ENCODE measurements around the gene ANGPTL5.
A peak's percentile ranks its signal among the peaks of the same experiment; 100 is the strongest.

ANGPTL5 gene

GRCh38 chr11:101920992-101921391 is 4.7 kb upstream of the ANGPTL5 start:
- no peak overlapping the region for H3K4me2 ChIP-seq (ENCODE audit: low read length)
- no peak overlapping the region for H2BK15ac ChIP-seq (replicated peaks; ENCODE audit: low read depth)
- no peak overlapping the region for H3K4ac ChIP-seq (ENCODE audit: low read depth, low read length)
- H3K36me3 ChIP-seq (ENCODE audit: control insufficient read depth, insufficient read depth, low read length) = no peaks in the 10 kb centered on the region
- no peak overlapping the region for H3K23ac ChIP-seq (ENCODE audit: low read length)
- H3K56ac ChIP-seq (ENCODE audit: low read length) = no peak overlapping the region
- H3K4me3 ChIP-seq (ENCODE audit: low read length) = no peak overlapping the region
- H2BK5ac ChIP-seq (ENCODE audit: low read length) = no peak overlapping the region
- no peaks in the 10 kb centered on the region for H3K79me1 ChIP-seq (ENCODE audit: low read length)
- H2BK120ac ChIP-seq (ENCODE audit: low read depth, low read length) = no peak overlapping the region
- H4K8ac ChIP-seq (ENCODE audit: low read depth, low read length) = no peak overlapping the region
- H3K4me1 ChIP-seq (ENCODE audit: control insufficient read depth, low read depth, low read length) = no peaks in the 10 kb centered on the region
- no peak overlapping the region for H4K5ac ChIP-seq (ENCODE audit: low read length)
- H3K27me3 ChIP-seq (ENCODE audit: insufficient read depth, low read length, poor library complexity) = no peaks in the 10 kb centered on the region
- no peak overlapping the region for H2AK5ac ChIP-seq (ENCODE audit: low read length)
- no peaks in the 10 kb centered on the region for H3K79me2 ChIP-seq (ENCODE audit: control insufficient read depth, insufficient read depth, low read length)
- 100% methylated on average over 1 of the region's 1 CpG for WGBS (ENCODE audit: extremely low coverage, insufficient coverage, low lambda C conversion rate)
- no peak overlapping the region for H3K27ac ChIP-seq (ENCODE audit: low read depth, low read length)
- H3K18ac ChIP-seq (ENCODE audit: low read length) = no peak overlapping the region
- H3K9ac ChIP-seq (ENCODE audit: low read length) = no peak overlapping the region
- DNase-seq = no peak

GRCh38 chr11:101917226-101917625 is 904 bp upstream of the ANGPTL5 start:
- DNase-seq = no peak
- H3K9ac ChIP-seq (ENCODE audit: low read length) = no peak overlapping the region
- H2AK5ac ChIP-seq (ENCODE audit: low read length) = no peak overlapping the region
- H2BK15ac ChIP-seq (replicated peaks; ENCODE audit: low read depth) = no peak overlapping the region
- H3K79me1 ChIP-seq (ENCODE audit: low read length) = no peaks in the 10 kb centered on the region
- no peak overlapping the region for H3K23ac ChIP-seq (ENCODE audit: low read length)
- H3K4me1 ChIP-seq (ENCODE audit: control insufficient read depth, low read depth, low read length) = no peaks in the 10 kb centered on the region
- H3K56ac ChIP-seq (ENCODE audit: low read length) = no peak overlapping the region
- no peak overlapping the region for H2BK5ac ChIP-seq (ENCODE audit: low read length)
- no peaks in the 10 kb centered on the region for H3K36me3 ChIP-seq (ENCODE audit: control insufficient read depth, insufficient read depth, low read length)
- no peak overlapping the region for H3K27ac ChIP-seq (ENCODE audit: low read depth, low read length)
- no peak overlapping the region for H4K8ac ChIP-seq (ENCODE audit: low read depth, low read length)
- H3K79me2 ChIP-seq (ENCODE audit: control insufficient read depth, insufficient read depth, low read length) = no peaks in the 10 kb centered on the region
- no peak overlapping the region for H2BK120ac ChIP-seq (ENCODE audit: low read depth, low read length)
- H4K5ac ChIP-seq (ENCODE audit: low read length) = no peak overlapping the region
- H3K4ac ChIP-seq (ENCODE audit: low read depth, low read length) = no peak overlapping the region
- H3K18ac ChIP-seq (ENCODE audit: low read length) = no peak overlapping the region
- H3K4me2 ChIP-seq (ENCODE audit: low read length) = no peak overlapping the region
- H3K27me3 ChIP-seq (ENCODE audit: insufficient read depth, low read length, poor library complexity) = no peaks in the 10 kb centered on the region
- H3K4me3 ChIP-seq (ENCODE audit: low read length) = no peak overlapping the region

- no peaks in the 10 kb centered on the region for H3K79me1 ChIP-seq (ENCODE audit: low read length)
- no peak overlapping the region for H2BK120ac ChIP-seq (ENCODE audit: low read depth, low read length)
- H3K9ac ChIP-seq (ENCODE audit: low read length) = no peak overlapping the region
- H2AK5ac ChIP-seq (ENCODE audit: low read length) = no peak overlapping the region
- no peak overlapping the region for H3K4ac ChIP-seq (ENCODE audit: low read depth, low read length)
- no peak overlapping the region for H3K18ac ChIP-seq (ENCODE audit: low read length)
- no peak overlapping the region for H3K4me2 ChIP-seq (ENCODE audit: low read length)
- no peaks in the 10 kb centered on the region for H3K79me2 ChIP-seq (ENCODE audit: control insufficient read depth, insufficient read depth, low read length)
- no peak overlapping the region for H3K23ac ChIP-seq (ENCODE audit: low read length)
- peak; percentile 62 for DNase-seq
- H2BK5ac ChIP-seq (ENCODE audit: low read length) = no peak overlapping the region
- H3K56ac ChIP-seq (ENCODE audit: low read length) = no peak overlapping the region
- H3K27me3 ChIP-seq (ENCODE audit: insufficient read depth, low read length, poor library complexity) = no peaks in the 10 kb centered on the region
- H2BK15ac ChIP-seq (replicated peaks; ENCODE audit: low read depth) = no peak overlapping the region
- no peak overlapping the region for H4K5ac ChIP-seq (ENCODE audit: low read length)
- no peaks in the 10 kb centered on the region for H3K36me3 ChIP-seq (ENCODE audit: control insufficient read depth, insufficient read depth, low read length)
- no peak overlapping the region for H3K27ac ChIP-seq (ENCODE audit: low read depth, low read length)
- no peak overlapping the region for H4K8ac ChIP-seq (ENCODE audit: low read depth, low read length)
- H3K4me3 ChIP-seq (ENCODE audit: low read length) = no peak overlapping the region
- H3K4me1 ChIP-seq (ENCODE audit: control insufficient read depth, low read depth, low read length) = no peaks in the 10 kb centered on the region
- WGBS (ENCODE audit: extremely low coverage, insufficient coverage, low lambda C conversion rate) = no CpG with 5 or more reads among the region's 4 CpGs
These were observed 481 bp downstream of the ANGPTL5 start for GRCh38 chr11:101915791-101916291.

- peak within 1 kb of the TSS; percentile 86 for H3K56ac ChIP-seq (ENCODE audit: low read length)
- peak; percentile 97 for DNase-seq
- H2BK15ac ChIP-seq (replicated peaks; ENCODE audit: low read depth) = no peak within 1 kb of the TSS
- peak within 1 kb of the TSS; percentile 59 for H3K4me3 ChIP-seq (ENCODE audit: low read length)
- no peak within 1 kb of the TSS for H2BK120ac ChIP-seq (ENCODE audit: low read depth, low read length)
- H3K36me3 ChIP-seq (ENCODE audit: control insufficient read depth, insufficient read depth, low read length) = no peaks in the 10 kb centered on the region
- no peak within 1 kb of the TSS for H2BK5ac ChIP-seq (ENCODE audit: low read length)
- H3K79me2 ChIP-seq (ENCODE audit: control insufficient read depth, insufficient read depth, low read length) = no peaks in the 10 kb centered on the region
- H3K4ac ChIP-seq (ENCODE audit: low read depth, low read length) = no peak within 1 kb of the TSS
- no peak within 1 kb of the TSS for H4K8ac ChIP-seq (ENCODE audit: low read depth, low read length)
- no peaks in the 10 kb centered on the region for H3K4me1 ChIP-seq (ENCODE audit: control insufficient read depth, low read depth, low read length)
- H4K5ac ChIP-seq (ENCODE audit: low read length) = no peak within 1 kb of the TSS
- H3K27ac ChIP-seq (ENCODE audit: low read depth, low read length) = peak within 1 kb of the TSS; percentile 18
- H3K27me3 ChIP-seq (ENCODE audit: insufficient read depth, low read length, poor library complexity) = no peaks in the 10 kb centered on the region
- H3K4me2 ChIP-seq (ENCODE audit: low read length) = peak within 1 kb of the TSS; percentile 74
- no CpG with 5 or more reads among the region's 56 CpGs for WGBS (ENCODE audit: extremely low coverage, insufficient coverage, low lambda C conversion rate)
- no peak within 1 kb of the TSS for H3K18ac ChIP-seq (ENCODE audit: low read length)
- H3K9ac ChIP-seq (ENCODE audit: low read length) = peak within 1 kb of the TSS; percentile 63
- H2AK5ac ChIP-seq (ENCODE audit: low read length) = no peak within 1 kb of the TSS
- no peaks in the 10 kb centered on the region for H3K79me1 ChIP-seq (ENCODE audit: low read length)
- H3K23ac ChIP-seq (ENCODE audit: low read length) = no peak within 1 kb of the TSS
These were observed 1.4 kb downstream of the ANGPTL5 start, which contains the start of gene CEP126 for GRCh38 chr11:101914738-101915426. CEP126 (plus strand) TSS chr11:101915010; CDS start chr11:101915285, 275 bp downstream.

- Histone ChIP-seq H3K9ac (ENCODE audit: low read length) (peak overlapping the region; percentile 11), H3K23ac (ENCODE audit: low read length) (no peak overlapping the region), H3K4ac (ENCODE audit: low read depth, low read length) (no peak overlapping the region), H2BK120ac (ENCODE audit: low read depth, low read length) (no peak overlapping the region), H3K4me1 (ENCODE audit: control insufficient read depth, low read depth, low read length) (no peaks in the 10 kb centered on the region), H3K18ac (ENCODE audit: low read length) (no peak overlapping the region), H3K36me3 (ENCODE audit: control insufficient read depth, insufficient read depth, low read length) (no peaks in the 10 kb centered on the region), H3K79me1 (ENCODE audit: low read length) (no peaks in the 10 kb centered on the region), H2BK5ac (ENCODE audit: low read length) (no peak overlapping the region), H2BK15ac (replicated peaks; ENCODE audit: low read depth) (no peak overlapping the region), H3K56ac (ENCODE audit: low read length) (peak overlapping the region; percentile 57), H4K5ac (ENCODE audit: low read length) (no peak overlapping the region), H3K27me3 (ENCODE audit: insufficient read depth, low read length, poor library complexity) (no peaks in the 10 kb centered on the region), H4K8ac (ENCODE audit: low read depth, low read length) (no peak overlapping the region), H3K79me2 (ENCODE audit: control insufficient read depth, insufficient read depth, low read length) (no peaks in the 10 kb centered on the region), H3K27ac (ENCODE audit: low read depth, low read length) (no peak overlapping the region), H2AK5ac (ENCODE audit: low read length) (no peak overlapping the region), H3K4me3 (ENCODE audit: low read length) (peak overlapping the region; percentile 28), H3K4me2 (ENCODE audit: low read length) (peak overlapping the region; percentile 74)
- WGBS (ENCODE audit: extremely low coverage, insufficient coverage, low lambda C conversion rate) = no CpG with 5 or more reads among the region's 6 CpGs
- DNase-seq = peak; percentile 58
These were observed 2.0 kb downstream of the ANGPTL5 start for GRCh38 chr11:101914341-101914737.

GRCh38 chr11:101913656-101914055 is 2.7 kb downstream of the ANGPTL5 start:
- Histone ChIP-seq H2AK5ac (ENCODE audit: low read length) (no peak overlapping the region), H3K23ac (ENCODE audit: low read length) (no peak overlapping the region), H2BK120ac (ENCODE audit: low read depth, low read length) (no peak overlapping the region), H3K4ac (ENCODE audit: low read depth, low read length) (no peak overlapping the region), H3K4me3 (ENCODE audit: low read length) (no peak overlapping the region), H3K79me1 (ENCODE audit: low read length) (no peaks in the 10 kb centered on the region), H3K36me3 (ENCODE audit: control insufficient read depth, insufficient read depth, low read length) (no peaks in the 10 kb centered on the region), H3K9ac (ENCODE audit: low read length) (no peak overlapping the region), H3K4me2 (ENCODE audit: low read length) (no peak overlapping the region), H3K27me3 (ENCODE audit: insufficient read depth, low read length, poor library complexity) (no peaks in the 10 kb centered on the region), H4K5ac (ENCODE audit: low read length) (no peak overlapping the region), H3K79me2 (ENCODE audit: control insufficient read depth, insufficient read depth, low read length) (no peaks in the 10 kb centered on the region), H3K27ac (ENCODE audit: low read depth, low read length) (no peak overlapping the region), H3K56ac (ENCODE audit: low read length) (no peak overlapping the region), H2BK15ac (replicated peaks; ENCODE audit: low read depth) (no peak overlapping the region), H4K8ac (ENCODE audit: low read depth, low read length) (no peak overlapping the region), H2BK5ac (ENCODE audit: low read length) (no peak overlapping the region), H3K4me1 (ENCODE audit: control insufficient read depth, low read depth, low read length) (no peaks in the 10 kb centered on the region), H3K18ac (ENCODE audit: low read length) (no peak overlapping the region)
- WGBS (ENCODE audit: extremely low coverage, insufficient coverage, low lambda C conversion rate) = no CpG with 5 or more reads among the region's 5 CpGs
- DNase-seq = no peak

Measured in mesendoderm (in vitro differentiated cells).